Raji (cell line): ENCODE measurements around the gene DNAJC5.
A peak's percentile ranks its signal among the peaks of the same experiment; 100 is the strongest.

ENCODE experiments used
- POLR2A ChIP-seq: IDR thresholded peaks from 2 replicates; pipeline ENCODE4 v1.6.1; 2011; ENCODE audit warnings: low read depth, low read length, control low read depth; ENCODE audit not compliant: insufficient read depth

The DNAJC5 gene

GRCh38 chr20:63858393-63859165 lies 36.3 kb upstream of the DNAJC5 start:
- TF ChIP-seq POLR2A: peak; percentile 37

DNA sequence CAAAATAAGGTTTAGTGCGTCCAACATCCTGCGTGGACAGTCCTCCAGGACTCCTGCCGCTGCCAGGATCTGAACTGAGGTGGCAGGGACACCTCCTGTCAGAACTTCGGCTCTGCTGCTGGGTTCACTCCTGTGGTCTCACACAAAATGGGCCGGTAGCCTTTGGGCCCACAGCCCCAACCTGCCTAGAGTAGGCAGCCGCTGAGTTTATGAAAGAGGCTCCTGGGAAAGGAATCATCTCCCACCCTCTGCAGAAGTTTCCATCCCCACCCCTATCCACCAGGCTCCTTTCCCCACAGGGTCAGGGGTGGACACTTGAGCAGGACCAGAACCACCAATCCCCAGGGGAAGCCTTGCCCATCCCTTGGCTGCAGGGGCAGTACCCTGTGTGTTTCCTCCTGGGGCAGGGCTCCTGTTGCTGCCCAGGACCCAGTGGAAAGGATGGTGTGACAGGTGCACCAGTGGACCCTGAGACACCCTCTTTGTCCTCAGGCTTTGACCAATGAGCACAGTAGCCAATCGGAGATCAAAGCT lies 35.7 kb upstream of the DNAJC5 start:
- TF ChIP-seq POLR2A: peak; percentile 33; the same call in 1 of the 2 replicates

DNA sequence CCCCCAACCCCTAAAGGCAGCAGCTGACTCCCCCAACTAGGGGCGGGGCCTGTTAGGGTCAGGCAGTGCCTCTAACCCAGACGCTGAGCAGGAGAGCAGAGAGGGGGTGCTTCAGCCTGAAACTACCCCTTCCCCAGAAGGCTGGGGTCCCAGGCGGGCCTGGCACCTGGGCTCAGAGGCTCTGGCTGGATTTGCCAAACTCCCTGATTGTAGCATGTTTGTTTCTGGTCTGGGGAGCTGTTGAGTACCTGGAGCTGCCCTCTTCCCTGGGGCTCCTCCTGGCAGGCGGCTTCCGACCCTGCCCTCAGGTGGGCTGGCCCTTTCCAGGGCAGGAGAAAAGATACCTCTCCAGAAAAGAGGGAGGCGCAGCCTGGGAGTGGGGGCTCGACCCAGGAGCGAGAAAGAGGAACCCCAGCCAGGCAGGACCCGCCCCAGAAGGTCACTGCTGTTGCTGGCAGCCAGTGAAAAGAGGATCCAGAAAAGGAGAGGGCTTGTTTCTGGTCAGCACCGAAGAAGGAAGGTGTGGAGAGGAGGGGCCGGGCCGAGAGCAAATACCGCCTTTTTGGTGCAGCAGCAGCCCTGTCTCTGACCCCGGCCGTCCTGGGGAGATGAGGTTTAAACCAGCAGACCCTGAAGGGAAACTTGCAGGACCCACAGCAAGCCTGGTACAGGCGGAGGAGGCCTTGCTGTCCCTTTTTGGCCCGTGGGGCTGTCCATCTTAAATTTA lies 34.4 kb upstream of the DNAJC5 start:
- no peak for TF ChIP-seq POLR2A

DNA sequence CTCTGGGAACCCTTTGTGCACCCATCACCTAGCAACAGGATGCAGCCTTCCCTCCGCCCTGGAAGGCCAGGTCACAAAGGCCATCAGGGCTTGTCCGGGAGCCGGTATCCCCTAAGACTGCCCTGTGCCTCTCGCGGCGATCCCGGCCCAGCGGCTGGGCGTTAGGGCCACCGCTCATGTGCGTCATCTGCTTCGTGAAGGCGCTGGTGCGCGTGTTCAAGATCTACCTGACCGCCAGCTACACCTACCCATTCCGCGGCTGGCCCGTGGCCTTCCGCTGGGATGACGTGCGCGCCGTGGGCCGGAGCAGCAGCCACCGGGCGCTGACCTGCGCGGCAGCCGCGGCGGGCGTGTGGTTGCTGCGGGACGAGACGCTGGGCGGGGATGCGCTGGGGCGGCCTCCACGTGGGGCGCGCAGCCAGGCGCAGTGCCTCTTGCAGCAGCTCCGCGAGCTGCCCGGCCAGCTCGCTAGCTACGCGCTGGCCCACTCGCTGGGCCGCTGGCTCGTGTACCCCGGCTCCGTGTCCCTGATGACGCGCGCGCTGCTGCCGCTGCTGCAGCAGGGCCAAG lies 33.5 kb upstream of the DNAJC5 start, which contains the start of gene ABHD16B:
Gene ABHD16B (plus strand): TSS at position 134 of the 570 bp plus-strand sequence. CDS start 43 bp downstream, at position 177.
- TF ChIP-seq POLR2A: no peak

- TF ChIP-seq POLR2A: no peak
Measured at GRCh38 chr20:63861981-63862901, 32.7 kb upstream of the DNAJC5 start.

DNA sequence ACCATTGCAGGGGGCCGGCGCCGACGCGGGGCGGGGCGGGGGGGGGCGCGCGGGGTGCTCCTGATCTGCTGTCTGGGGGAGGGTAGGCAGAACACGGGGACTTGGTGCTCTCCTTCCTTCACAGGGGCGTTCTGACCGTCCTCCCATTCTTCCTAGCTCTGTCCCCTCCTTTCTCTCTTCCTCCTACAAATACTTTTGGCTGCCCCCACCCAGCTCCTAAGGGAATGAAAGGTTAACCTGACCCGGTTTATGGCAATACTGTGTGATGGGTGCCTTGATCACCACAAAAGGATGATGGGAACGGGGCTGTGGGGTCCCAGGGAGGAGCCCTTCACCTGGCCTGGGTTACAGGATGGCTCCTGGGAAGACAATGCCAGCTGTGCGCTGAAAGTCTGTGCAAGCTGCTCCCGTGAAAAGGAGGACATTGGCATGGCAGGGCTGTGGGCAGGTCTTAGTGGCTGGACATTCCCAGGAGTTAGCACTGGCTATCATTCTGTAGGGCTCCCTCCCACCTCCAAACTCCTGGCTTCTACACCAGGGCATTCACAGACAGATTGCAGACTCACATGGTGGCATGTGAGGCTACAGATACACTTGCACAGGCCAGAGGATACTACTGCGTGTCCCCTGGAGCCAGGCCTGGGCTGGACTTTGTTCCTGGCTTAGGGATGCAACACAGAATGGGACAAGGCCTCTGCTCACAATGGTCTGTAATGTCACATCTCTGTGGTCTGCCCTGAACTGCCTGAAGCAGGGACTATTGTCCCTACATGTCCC lies 31.7 kb upstream of the DNAJC5 start:
- no peak for TF ChIP-seq POLR2A

GRCh38 chr20:63863798-63864544 lies 31.0 kb upstream of the DNAJC5 start:
- peak; percentile 79 for TF ChIP-seq POLR2A

- TF ChIP-seq POLR2A: no peak
Measured at GRCh38 chr20:63864545-63864977, 30.4 kb upstream of the DNAJC5 start.

GRCh38 chr20:63864978-63865640 lies 29.8 kb upstream of the DNAJC5 start, which contains the start of gene TPD52L2:
Gene TPD52L2 (plus strand): TSS chr20:63865270. CDS start chr20:63865366, 96 bp downstream.
- TF ChIP-seq POLR2A: peak; percentile 87

- no peak for TF ChIP-seq POLR2A
Measured at GRCh38 chr20:63868264-63868663, 26.7 kb upstream of the DNAJC5 start.

GRCh38 chr20:63873477-63873971 lies 21.4 kb upstream of the DNAJC5 start:
- no peak for TF ChIP-seq POLR2A

- TF ChIP-seq POLR2A: no peak
Measured at GRCh38 chr20:63876489-63877036, 18.4 kb upstream of the DNAJC5 start.
